ENCODE measurements around the gene ST7.

DNA sequence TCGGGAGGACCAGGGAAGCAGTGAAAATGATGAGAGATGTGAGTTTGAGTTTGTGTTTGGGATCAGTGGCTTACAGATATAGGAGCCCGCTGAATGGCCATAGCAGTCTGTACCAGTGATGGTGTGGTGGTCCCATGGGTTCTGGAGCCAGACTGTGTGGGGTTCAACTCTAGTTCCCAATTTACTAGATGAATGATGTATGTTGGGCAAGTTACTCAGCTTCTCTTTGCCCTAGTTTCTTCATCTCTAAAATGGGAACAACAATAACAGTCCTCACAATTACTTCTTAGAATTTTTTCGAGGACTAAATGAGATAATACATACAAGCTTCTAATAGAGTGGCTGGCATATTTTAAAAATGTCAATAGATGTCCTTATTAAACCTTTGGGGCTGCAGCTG, 185.2 kb downstream of the ST7 start:
- TF ChIP-seq CTCF (IDR thresholded peaks at IDR 0.05) (no peak), POLR2AphosphoS5 (IDR thresholded peaks at IDR 0.05; ENCODE audit: low read depth, low read length) (no peak), SIN3A (IDR thresholded peaks at IDR 0.05; ENCODE audit: borderline replicate concordance, insufficient read depth, low read depth, low read length) (no peak)

Measured in Panc1 (cell line).